MM.1S (cell line): Measurements from ENCODE around the gene USP32.

Source experiments
- DNase-seq: peaks from one replicate; pipeline ENCODE4 v3.0.0-alpha.2; 2015
- H2AFZ ChIP-seq: fragments of 300-600 bp; sonication (generic); 2 replicates; pipeline ENCODE4 v1.6.0; 2016; ENCODE audit warnings: antibody characterized with exemption, low read length
- H3F3A ChIP-seq: fragments of 300-600 bp; sonication (generic); 2 replicates; pipeline ENCODE4 v1.6.1; 2016; ENCODE audit warnings: mild to moderate bottlenecking, antibody characterized with exemption, low read length, moderate library complexity, mixed read lengths; ENCODE audit not compliant: insufficient read depth
- H3K27ac ChIP-seq: fragments of 300-600 bp; sonication (generic); 2 replicates; pipeline ENCODE4 v1.5.1; 2016; ENCODE audit warnings: mild to moderate bottlenecking, low read length
- H3K27me3 ChIP-seq: fragments of 300-600 bp; sonication (generic); replicated peaks from 2 replicates; pipeline ENCODE4 v1.6.0; 2016; ENCODE audit warnings: low read length; ENCODE audit not compliant: insufficient read depth
- H3K36me3 ChIP-seq: fragments of 300-600 bp; sonication (generic); replicated peaks from 2 replicates; pipeline ENCODE4 v1.6.1; 2016; ENCODE audit warnings: mild to moderate bottlenecking, low read length, mixed read lengths; ENCODE audit not compliant: insufficient read depth
- H3K4me1 ChIP-seq: fragments of 300-600 bp; sonication (generic); 2 replicates; pipeline ENCODE4 v1.6.1; 2016; ENCODE audit warnings: low read length, mixed read lengths
- H3K4me2 ChIP-seq: fragments of 300-600 bp; sonication (generic); 2 replicates; pipeline ENCODE4 v1.6.0; 2016; ENCODE audit warnings: low read depth, low read length
- H3K4me3 ChIP-seq: fragments of 300-600 bp; sonication (generic); 2 replicates; pipeline ENCODE4 v1.5.1; 2016; ENCODE audit warnings: low read length, mixed read lengths
- H3K79me2 ChIP-seq: fragments of 300-600 bp; sonication (generic); 2 replicates; pipeline ENCODE4 v1.6.1; 2016; ENCODE audit warnings: mixed run types, low read length, mixed read lengths
- H3K9ac ChIP-seq: fragments of 300-600 bp; sonication (generic); 2 replicates; pipeline ENCODE4 v1.6.1; 2016; ENCODE audit warnings: low read length, mixed read lengths
- H3K9me2 ChIP-seq: fragments of 300-600 bp; sonication (generic); replicated peaks from 2 replicates; pipeline ENCODE4 v1.6.1; 2016; ENCODE audit warnings: mild to moderate bottlenecking, low read length, mixed read lengths; ENCODE audit not compliant: insufficient read depth
- H3K9me3 ChIP-seq: fragments of 300-600 bp; sonication (generic); replicated peaks from 2 replicates; pipeline ENCODE4 v1.6.1; 2016; ENCODE audit warnings: mild to moderate bottlenecking, low read length, mixed read lengths; ENCODE audit not compliant: insufficient read depth
- H4K20me1 ChIP-seq: fragments of 300-600 bp; sonication (generic); 2 replicates; pipeline ENCODE4 v1.6.1; 2016; ENCODE audit warnings: mild to moderate bottlenecking, low read length, moderate library complexity, mixed read lengths; ENCODE audit not compliant: insufficient read depth
- EZH2 ChIP-seq: fragments of 300-600 bp; sonication (generic); optimal IDR thresholded peaks from 2 replicates; pipeline ENCODE3; 2017; ENCODE audit warnings: low read depth, mild to moderate bottlenecking, antibody characterized with exemption, low read length, mixed read lengths
- EZH2phosphoT487 ChIP-seq: fragments of 300-600 bp; sonication (generic); IDR thresholded peaks from 2 replicates; pipeline ENCODE4 v1.6.1; 2018; ENCODE audit warnings: antibody characterized with exemption, low read length
- TF ChIP-seq, protein P1 (sequence below): fragments of 300-600 bp; sonication (generic); IDR thresholded peaks from 2 replicates; pipeline ENCODE4 v1.5.1; 2016; ENCODE audit warnings: antibody characterized with exemption, low read length, mixed read lengths

The USP32 gene

DNA sequence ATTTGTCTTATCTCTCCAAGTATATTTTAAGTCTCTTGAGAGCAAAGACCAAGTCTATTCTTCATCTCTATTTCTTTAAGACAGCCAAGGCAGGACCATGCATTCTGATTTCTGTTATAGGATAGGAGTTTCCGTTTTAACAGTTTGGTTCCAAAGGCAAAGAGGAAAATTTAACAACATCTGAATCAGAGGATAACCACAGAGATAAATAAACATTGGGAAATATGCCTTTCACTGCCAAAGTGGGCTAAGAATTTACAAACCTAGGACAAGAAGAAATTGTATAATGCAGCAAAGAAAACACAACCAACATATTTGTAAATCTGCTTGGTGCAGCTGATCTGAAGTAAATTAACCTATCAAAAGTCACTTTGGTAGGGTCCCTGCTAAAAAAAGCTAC is 37.7 kb downstream of the USP32 start:
- TF ChIP-seq EZH2 (no peak), EZH2phosphoT487 (no peak)
- TF ChIP-seq, protein P1, sequence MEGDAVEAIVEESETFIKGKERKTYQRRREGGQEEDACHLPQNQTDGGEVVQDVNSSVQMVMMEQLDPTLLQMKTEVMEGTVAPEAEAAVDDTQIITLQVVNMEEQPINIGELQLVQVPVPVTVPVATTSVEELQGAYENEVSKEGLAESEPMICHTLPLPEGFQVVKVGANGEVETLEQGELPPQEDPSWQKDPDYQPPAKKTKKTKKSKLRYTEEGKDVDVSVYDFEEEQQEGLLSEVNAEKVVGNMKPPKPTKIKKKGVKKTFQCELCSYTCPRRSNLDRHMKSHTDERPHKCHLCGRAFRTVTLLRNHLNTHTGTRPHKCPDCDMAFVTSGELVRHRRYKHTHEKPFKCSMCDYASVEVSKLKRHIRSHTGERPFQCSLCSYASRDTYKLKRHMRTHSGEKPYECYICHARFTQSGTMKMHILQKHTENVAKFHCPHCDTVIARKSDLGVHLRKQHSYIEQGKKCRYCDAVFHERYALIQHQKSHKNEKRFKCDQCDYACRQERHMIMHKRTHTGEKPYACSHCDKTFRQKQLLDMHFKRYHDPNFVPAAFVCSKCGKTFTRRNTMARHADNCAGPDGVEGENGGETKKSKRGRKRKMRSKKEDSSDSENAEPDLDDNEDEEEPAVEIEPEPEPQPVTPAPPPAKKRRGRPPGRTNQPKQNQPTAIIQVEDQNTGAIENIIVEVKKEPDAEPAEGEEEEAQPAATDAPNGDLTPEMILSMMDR, result no peak
- H4K20me1 ChIP-seq, result no peaks in the 10 kb centered on the region
- no peaks in the 10 kb centered on the region for H3F3A ChIP-seq
- H3K27ac ChIP-seq, result no peak overlapping the region
- no peak for DNase-seq
- no peak overlapping the region for H3K9ac ChIP-seq
- no peaks in the 10 kb centered on the region for H3K9me2 ChIP-seq
- no peaks in the 10 kb centered on the region for H3K4me1 ChIP-seq
- H3K4me3 ChIP-seq, result no peak overlapping the region
- H2AFZ ChIP-seq, result no peak overlapping the region
- no peak overlapping the region for H3K4me2 ChIP-seq
- H3K27me3 ChIP-seq, result no peaks in the 10 kb centered on the region
- H3K9me3 ChIP-seq, result no peaks in the 10 kb centered on the region
- no peaks in the 10 kb centered on the region for H3K79me2 ChIP-seq
- no peaks in the 10 kb centered on the region for H3K36me3 ChIP-seq

DNA sequence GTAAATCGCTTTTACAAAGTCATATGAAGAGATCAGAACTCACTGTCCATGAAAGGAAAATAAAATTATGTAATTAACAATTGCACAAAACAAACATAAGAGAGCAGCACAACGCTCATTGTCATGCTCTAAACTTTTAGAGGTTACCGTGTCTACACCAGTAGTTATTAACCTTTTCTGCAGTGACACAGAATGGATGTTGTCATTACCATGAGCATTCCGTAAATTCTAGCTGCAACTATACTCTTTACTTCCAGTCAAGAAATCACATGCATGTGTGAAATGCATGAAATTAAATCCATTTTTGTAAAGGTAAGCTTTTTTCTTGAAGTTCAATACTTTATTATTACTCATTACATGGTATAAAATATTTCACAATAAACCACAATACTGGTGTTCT is 38.2 kb downstream of the USP32 start:
- no peaks in the 10 kb centered on the region for H3K79me2 ChIP-seq
- no peak overlapping the region for H3K27ac ChIP-seq
- H3K4me2 ChIP-seq, result no peak overlapping the region

DNA sequence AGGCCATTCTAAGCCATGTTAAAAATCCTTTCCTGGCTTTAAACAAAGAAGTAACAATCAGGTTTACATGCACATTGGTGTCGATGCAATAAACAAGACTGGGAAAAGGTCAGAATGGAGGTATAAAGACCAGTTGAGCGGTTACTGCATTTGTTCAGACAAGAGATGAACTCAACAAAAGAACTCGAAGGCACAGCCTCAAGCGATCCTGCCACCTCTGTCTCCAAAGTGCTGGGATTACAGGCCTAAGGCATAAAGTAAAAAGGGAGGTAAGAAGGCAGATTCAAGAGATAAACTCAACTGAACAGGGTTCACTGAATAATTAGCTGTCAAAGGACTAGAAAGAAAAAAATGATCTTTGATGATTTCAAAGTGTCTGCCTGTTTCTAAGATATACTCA is 39.4 kb downstream of the USP32 start:
- no peak for DNase-seq
- Histone ChIP-seq H3K36me3 (no peaks in the 10 kb centered on the region), H3K79me2 (no peaks in the 10 kb centered on the region), H3K9ac (no peak overlapping the region), H2AFZ (no peak overlapping the region), H3F3A (no peaks in the 10 kb centered on the region), H3K27ac (no peak overlapping the region), H3K4me2 (no peak overlapping the region), H3K9me2 (no peaks in the 10 kb centered on the region), H3K27me3 (no peaks in the 10 kb centered on the region), H3K9me3 (no peaks in the 10 kb centered on the region), H3K4me3 (no peak overlapping the region), H3K4me1 (no peaks in the 10 kb centered on the region), H4K20me1 (no peaks in the 10 kb centered on the region)
- TF ChIP-seq, protein P1, result no peak
- TF ChIP-seq EZH2, result no peak
- TF ChIP-seq EZH2phosphoT487, result no peak

More for the DNA sequence above, 38.2 kb downstream of the USP32 start:
- no peak overlapping the region for H3K9ac ChIP-seq
- no peaks in the 10 kb centered on the region for H3F3A ChIP-seq
- no peak overlapping the region for H2AFZ ChIP-seq
- no peaks in the 10 kb centered on the region for H3K9me2 ChIP-seq
- no peaks in the 10 kb centered on the region for H3K27me3 ChIP-seq
- DNase-seq, result no peak
- no peaks in the 10 kb centered on the region for H3K9me3 ChIP-seq
- H3K4me1 ChIP-seq, result no peaks in the 10 kb centered on the region
- no peaks in the 10 kb centered on the region for H4K20me1 ChIP-seq
- H3K4me3 ChIP-seq, result no peak overlapping the region
- no peak for TF ChIP-seq EZH2
- TF ChIP-seq EZH2phosphoT487, result no peak
- TF ChIP-seq, protein P1, result no peak
- no peaks in the 10 kb centered on the region for H3K36me3 ChIP-seq
